Prostate gland (tissue), 2 donors: ENCODE measurements around the gene EPSTI1.

ENCODE experiments used
- POLR2A ChIP-seq: fragments of 450-650 bp; IDR thresholded peaks from one replicate; pipeline ENCODE4 v1.6.1; 2016; ENCODE audit warnings: antibody characterized with exemption, mild to moderate bottlenecking
- POLR2AphosphoS5 ChIP-seq: sonication (generic); formaldehyde crosslinking; IDR thresholded peaks from one replicate; pipeline ENCODE4 v1.6.1; 2017; ENCODE audit warnings: antibody characterized with exemption
- TF ChIP-seq, protein P1 (sequence below), 4 experiments: fragments of 200-600 bp in 2 of 4; fragments of 450-650 bp in 2 of 4; sonication (generic) in 2 of 4; IDR thresholded peaks; 1 replicate in 3 of 4; 2 replicates in 1 of 4; pipeline ENCODE4 v1.5.1; 2016 to 2019; ENCODE audit warnings: antibody characterized with exemption in 4 of 4, mild to moderate bottlenecking in 2 of 4, moderate library complexity in 2 of 4

DNA sequence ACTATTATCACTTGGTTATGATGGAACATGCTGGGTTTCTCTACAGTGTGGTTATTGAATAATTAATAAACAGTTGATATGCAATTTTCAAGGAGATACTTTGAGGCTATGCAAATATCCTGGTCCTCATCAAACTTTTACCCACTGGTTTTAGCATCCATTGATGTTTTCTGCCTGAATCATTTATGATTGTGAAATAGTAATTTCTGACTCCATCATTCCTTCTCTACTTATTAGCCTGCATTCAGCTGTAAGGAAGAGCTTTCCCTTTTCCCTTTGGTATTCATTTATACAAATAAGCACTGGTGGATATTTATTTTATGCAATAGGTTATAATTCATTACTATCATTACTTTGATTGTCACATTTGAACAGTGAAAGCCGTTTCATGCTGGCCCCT lies 17.5 kb upstream of the EPSTI1 start:
- TF ChIP-seq, protein P1, sequence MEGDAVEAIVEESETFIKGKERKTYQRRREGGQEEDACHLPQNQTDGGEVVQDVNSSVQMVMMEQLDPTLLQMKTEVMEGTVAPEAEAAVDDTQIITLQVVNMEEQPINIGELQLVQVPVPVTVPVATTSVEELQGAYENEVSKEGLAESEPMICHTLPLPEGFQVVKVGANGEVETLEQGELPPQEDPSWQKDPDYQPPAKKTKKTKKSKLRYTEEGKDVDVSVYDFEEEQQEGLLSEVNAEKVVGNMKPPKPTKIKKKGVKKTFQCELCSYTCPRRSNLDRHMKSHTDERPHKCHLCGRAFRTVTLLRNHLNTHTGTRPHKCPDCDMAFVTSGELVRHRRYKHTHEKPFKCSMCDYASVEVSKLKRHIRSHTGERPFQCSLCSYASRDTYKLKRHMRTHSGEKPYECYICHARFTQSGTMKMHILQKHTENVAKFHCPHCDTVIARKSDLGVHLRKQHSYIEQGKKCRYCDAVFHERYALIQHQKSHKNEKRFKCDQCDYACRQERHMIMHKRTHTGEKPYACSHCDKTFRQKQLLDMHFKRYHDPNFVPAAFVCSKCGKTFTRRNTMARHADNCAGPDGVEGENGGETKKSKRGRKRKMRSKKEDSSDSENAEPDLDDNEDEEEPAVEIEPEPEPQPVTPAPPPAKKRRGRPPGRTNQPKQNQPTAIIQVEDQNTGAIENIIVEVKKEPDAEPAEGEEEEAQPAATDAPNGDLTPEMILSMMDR (IDR thresholded peaks at IDR 0.05) = no peak
- TF ChIP-seq POLR2A (no peak), POLR2AphosphoS5 (no peak)
